ENCODE data around the gene TRMT1.
"Not testable (repeated sequence)": the region's sequence is repeated elsewhere in the genome, so short reads cannot be mapped to it uniquely, and the experiment has no call there.

Gene TRMT1

GRCh38 chr19:13150187-13150930, 33.8 kb upstream of the TRMT1 start, which contains the start of the genes IER2 and STX10:
Gene IER2 (plus strand): TSS chr19:13150411. CDS start chr19:13153187, 2,776 bp downstream.
Gene STX10 (minus strand): TSS chr19:13150375. CDS start chr19:13150173, 202 bp downstream.
- peak; percentile 93 for DNase-seq

DNA sequence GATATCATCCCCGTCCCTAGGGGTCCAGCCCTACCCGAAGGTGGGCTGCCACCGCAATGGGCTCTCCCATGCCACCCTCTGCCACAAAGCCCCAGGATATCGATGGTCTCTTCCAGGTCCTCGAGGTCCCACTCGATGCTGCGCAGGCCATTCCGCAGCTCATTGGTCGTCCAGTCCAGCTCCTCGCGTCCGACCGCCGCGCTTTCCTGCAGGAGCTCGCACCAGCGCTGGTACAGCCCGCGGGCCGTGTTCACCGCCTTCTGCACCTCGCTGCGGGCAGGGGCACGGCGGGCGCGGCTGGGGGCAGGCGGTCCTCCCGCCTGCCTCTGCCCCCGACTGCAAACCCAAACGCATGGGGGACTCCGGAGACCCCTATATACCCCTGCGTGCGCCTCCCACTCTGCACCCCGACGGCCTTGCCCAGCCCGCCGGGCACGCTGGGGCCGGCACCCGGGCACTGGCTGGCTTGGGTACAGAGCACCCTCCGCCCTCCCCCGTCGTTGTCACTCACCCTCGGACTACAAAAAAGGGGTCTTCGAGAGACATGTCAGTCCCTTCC, 33.2 kb upstream of the TRMT1 start:
- DNase-seq = peak; percentile 63

GRCh38 chr19:13149173-13149627, 32.7 kb upstream of the TRMT1 start:
- not testable (repeated sequence) for DNase-seq

- DNase-seq = no peak
These were observed 30.4 kb upstream of the TRMT1 start for GRCh38 chr19:13146763-13147563.

DNA sequence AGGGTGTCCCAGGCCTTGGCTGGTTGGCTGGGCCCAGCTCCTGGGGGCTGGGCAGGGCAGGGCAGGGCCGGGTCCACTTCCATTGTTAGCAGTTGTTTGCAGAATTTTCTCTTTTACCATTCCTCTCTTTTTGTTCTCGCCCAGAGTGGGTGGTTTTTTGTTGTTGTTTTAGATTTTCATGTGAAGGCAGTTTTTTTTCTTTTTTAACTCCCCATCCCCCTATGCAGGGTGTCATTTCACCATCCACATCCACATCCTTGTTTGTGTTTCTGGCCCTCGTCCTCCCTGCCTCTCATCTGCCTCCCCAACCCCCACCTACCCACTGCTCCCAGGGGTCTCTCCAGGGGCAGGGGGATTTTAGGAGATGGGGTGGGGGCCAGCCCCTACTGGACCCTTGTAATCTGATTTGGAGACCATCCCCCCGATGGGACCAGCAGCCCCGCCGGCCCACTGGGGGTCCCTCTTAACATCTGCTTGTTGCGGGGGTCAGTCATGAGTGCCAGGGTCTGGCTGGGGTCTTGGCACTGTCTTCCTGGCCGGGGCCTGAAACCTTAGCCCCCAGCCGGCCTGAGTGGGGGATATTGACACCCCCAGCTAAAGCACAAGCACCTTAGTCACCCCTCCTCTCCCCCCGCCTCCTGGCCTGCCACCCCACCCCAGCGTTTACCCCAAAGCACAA, 23.2 kb upstream of the TRMT1 start:
- no peak for DNase-seq

DNA sequence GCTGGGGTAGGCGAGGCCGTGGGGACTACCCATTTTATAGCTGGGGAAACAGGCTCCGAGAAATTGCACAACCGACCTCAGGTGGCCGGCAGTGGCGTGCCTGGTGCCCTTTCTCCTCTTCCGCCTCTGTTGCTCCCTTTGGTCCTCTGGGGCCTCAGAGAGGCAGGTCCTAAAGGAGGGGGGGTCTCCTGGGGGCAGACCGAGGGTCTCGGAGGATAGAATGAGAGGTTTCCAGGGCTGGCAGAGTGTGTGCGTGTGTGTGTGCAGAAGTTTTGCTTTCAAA, 22.3 kb upstream of the TRMT1 start:
- no peak for DNase-seq

GRCh38 chr19:13138171-13138915, 21.8 kb upstream of the TRMT1 start:
- no peak for DNase-seq

DNA sequence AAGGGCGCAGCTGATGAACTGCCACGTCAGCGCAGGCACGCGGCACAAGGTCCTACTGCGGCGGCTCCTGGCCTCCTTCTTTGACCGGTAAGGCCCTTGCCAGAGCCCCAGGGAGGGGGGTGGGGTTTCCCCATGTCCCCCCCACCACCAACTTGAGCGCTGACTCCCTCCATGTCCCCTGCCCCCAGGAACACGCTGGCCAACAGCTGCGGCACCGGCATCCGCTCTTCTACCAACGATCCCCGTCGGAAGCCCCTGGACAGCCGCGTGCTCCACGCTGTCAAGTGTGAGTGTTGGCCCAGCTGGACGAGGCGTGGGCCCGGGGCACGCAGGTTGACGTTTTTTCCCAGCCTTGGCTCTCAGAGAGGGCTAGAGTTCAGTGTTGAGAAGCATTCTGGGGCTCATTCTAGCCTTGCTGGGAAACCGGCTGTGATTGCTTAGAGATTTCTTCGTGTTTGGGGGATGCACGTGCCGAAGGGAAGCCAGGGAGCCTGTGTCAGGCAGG, 20.8 kb upstream of the TRMT1 start:
- DNase-seq = no peak

- DNase-seq = no peak
These were observed 18.8 kb upstream of the TRMT1 start for GRCh38 chr19:13135068-13136062.

- DNase-seq = no peak
These were observed 18.1 kb upstream of the TRMT1 start for GRCh38 chr19:13134626-13135025.

- DNase-seq = no peak
These were observed 16.8 kb upstream of the TRMT1 start for GRCh38 chr19:13133241-13133870.

- no peak for DNase-seq
These were observed 16.1 kb upstream of the TRMT1 start for GRCh38 chr19:13132471-13133180.

GRCh38 chr19:13130886-13131490, 14.4 kb upstream of the TRMT1 start:
- no peak for DNase-seq

DNA sequence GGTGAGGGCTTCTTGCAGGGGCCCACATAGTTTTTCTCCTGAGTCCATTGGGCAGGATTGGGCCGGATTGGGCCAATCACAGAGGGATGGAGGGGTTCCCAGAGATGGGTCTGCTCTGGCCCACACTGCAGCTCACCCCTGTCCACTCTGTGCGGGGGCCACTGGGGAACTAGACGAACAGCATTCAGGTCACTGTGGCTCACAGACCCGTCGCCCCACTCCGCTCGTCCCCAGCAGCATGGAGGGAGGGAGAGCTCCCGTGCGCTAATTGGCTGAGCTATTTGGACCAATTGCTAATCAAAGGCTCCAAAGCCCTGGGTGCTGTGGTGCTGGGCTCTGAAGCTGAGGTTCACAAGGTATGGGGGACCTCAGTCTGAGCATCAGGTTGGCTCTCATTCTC, 12.8 kb upstream of the TRMT1 start:
- no peak for DNase-seq

DNA sequence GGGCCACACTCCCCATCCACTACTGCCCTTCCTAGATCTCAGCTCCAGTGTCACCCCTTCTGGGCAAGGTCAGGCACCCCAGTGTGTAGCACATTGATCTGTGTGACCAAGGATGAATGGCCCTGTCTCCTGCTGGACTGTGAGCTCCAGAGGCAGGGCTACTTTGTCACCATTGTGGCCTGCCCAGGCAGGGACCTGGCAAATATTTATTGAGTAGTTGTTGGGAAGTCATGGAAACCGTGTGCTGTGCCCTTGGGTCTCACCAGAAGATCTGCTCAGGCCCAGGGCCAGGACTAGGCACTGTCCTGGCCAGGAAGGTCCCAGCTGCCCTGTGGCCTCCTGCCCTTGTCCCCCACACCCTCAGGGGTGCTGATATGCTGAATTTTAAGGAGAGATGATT, 12.0 kb upstream of the TRMT1 start:
- DNase-seq = no peak

- DNase-seq = no peak
These were observed 11.5 kb upstream of the TRMT1 start for GRCh38 chr19:13127811-13128575.

DNA sequence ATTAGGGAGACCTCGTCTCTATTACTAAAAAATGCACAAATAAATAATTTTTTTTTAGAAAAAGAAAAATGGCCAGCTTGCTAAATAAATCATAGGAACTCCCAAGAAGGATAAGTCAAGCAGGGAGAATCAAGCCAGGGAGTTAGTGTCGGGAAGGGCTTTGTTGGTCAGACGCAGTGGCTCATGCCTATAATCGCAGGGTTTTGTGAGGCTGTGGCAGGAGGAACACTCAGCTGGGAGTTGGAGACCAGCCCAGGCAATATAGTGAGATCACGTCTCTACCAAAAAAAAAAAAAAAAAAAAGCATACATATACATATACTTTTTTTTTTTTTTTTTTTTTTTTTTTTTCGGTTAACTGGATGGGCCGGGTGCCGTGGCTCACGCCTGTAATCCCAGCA, 10.5 kb upstream of the TRMT1 start:
- DNase-seq = no peak

All from NCI-H1092 treated with DMSO at 0.1 percent for 48 hours (cell line).